Vagina (tissue), 2 donors: ENCODE measurements around the gene RMND5A. TPM values are rescaled to one million over a fixed set of nuclear protein-coding genes. Genes with fewer than 3 reads are reported as not detected.
"Not testable (repeated sequence)": the region's sequence is repeated elsewhere in the genome, so short reads cannot be mapped to it uniquely, and the experiment has no call there.

Experiments used
- DNase-seq, 2 donors: peaks; one replicate each; pipeline ENCODE4 v3.0.0-alpha.2; 2017; ENCODE audit errors: extremely low spot score in 2 of 2
- H3K27ac ChIP-seq: fragments of 200-600 bp; sonication (generic); one replicate; pipeline ENCODE4 v1.5.1; 2019
- H3K27me3 ChIP-seq: fragments of 200-600 bp; sonication (generic); one replicate; pipeline ENCODE4 v1.5.1; 2019
- H3K36me3 ChIP-seq, 2 donors: fragments of 200-600 bp; sonication (generic); one replicate each; pipeline ENCODE4 v1.5.1; 2017 to 2019
- H3K4me1 ChIP-seq: fragments of 200-600 bp; sonication (generic); one replicate; pipeline ENCODE4 v1.5.1; 2019
- H3K4me3 ChIP-seq, 2 donors: fragments of 200-600 bp; sonication (generic); 1 replicate in 1 of 2; 2 replicates in 1 of 2; pipeline ENCODE4 v1.5.1; 2016 to 2019
- H3K9me3 ChIP-seq: fragments of 200-600 bp; sonication (generic); one replicate; pipeline ENCODE4 v1.5.1; 2019
- POLR2A ChIP-seq, 2 donors: fragments of 450-650 bp; IDR thresholded peaks; one replicate each; pipeline ENCODE4 v1.6.1; 2017; ENCODE audit warnings: antibody characterized with exemption in 2 of 2, mild to moderate bottlenecking in 2 of 2, moderate library complexity in 2 of 2
- POLR2AphosphoS5 ChIP-seq, 2 donors: sonication (generic); formaldehyde crosslinking; IDR thresholded peaks; one replicate each; pipeline ENCODE4 v1.9.0; 2017; ENCODE audit warnings: antibody characterized with exemption in 2 of 2, mild to moderate bottlenecking in 2 of 2, low read depth in 1 of 2; ENCODE audit not compliant: insufficient read depth in 1 of 2
- intact Hi-C: fragments of 100-400 bp; cut with DNase I; formaldehyde crosslinking; loops from one replicate; pipeline ENCODE4 v1.15.1; 2023
- total RNA-seq: library from RNA; depleted of rRNA; stranded (reverse); fragments of >200 nt; gene quantifications from one replicate; pipeline ENCODE4 v1.2.3, GENCODE V29; 2016
- TF ChIP-seq, protein P1 (sequence below), 3 experiments: fragments of 450-650 bp in 2 of 3; fragments of 200-600 bp in 1 of 3; sonication (generic) in 1 of 3; IDR thresholded peaks; one replicate each; pipeline ENCODE4 v1.5.1; 2017 to 2019; ENCODE audit warnings: antibody characterized with exemption in 3 of 3, mild to moderate bottlenecking in 2 of 3, moderate library complexity in 2 of 3

RMND5A gene
- total RNA-seq, 1 donor from 2014 or later: 37.6 TPM

DNA sequence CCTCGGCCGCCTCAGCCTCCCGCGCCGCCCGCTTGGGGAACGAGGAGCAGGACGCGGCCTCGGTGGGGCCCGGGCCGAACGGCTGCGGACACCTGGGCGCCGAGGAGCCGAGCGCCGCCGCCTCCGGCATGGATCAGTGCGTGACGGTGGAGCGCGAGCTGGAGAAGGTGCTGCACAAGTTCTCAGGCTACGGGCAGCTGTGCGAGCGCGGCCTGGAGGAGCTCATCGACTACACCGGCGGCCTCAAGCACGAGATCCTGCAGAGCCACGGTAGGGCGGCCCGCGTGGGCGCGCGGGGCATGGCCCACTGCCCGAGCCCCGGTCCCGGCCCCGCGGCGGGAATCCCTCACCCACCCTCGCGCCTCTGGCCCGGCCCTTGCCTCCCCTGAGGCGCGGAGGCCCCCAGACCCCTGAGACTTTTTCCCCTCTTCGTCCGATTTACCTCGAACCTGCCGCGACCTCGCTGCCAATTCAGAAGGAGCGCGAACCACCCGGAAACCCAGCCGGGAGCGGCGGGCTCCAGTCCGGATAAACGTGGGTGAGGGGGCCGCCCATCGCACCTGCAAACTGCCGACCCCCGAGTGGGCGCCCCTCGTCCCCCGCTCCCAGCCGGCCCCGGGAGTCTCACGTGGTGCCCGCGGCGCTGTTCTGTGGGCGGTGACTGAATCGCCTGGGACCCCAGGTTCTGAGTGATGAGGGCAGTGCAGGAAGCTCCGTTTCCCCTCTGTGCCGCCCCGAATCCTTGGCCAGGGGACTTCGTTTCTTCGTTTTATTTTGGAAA is 639 bp downstream of the RMND5A start:
- intact Hi-C loops, DNase-seq: not testable (repeated sequence)
- peak overlapping the region; percentile 83 for H3K27ac ChIP-seq

DNA sequence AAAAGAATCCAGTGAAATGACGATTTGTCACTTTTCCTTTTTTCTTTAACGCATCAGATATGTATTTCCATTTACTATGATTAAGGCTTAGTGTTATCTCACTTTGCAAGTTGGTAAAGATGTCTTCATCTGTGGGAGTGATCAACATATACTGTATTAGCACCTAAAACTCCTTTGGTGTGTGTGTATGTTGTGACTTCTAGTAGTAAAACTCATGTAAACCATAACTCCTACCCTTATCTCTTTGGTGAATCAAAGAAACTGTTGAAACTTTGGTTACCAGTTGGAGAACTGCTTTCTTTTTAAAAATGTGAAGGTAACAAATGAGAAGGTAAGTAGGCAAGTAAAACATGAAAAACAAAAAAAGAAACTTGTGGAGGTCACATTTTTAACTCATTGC is 5.6 kb downstream of the RMND5A start:
- H3K36me3 ChIP-seq, H3K27me3 ChIP-seq, H3K9me3 ChIP-seq, intact Hi-C loops, H3K4me3 ChIP-seq, H3K4me1 ChIP-seq, H3K27ac ChIP-seq, DNase-seq: not testable (repeated sequence)

More for the DNA sequence above, 639 bp downstream of the RMND5A start:
- H3K4me3 ChIP-seq: peak overlapping the region; percentile 63 to 74
- not testable (repeated sequence) for H3K9me3 ChIP-seq, H3K4me1 ChIP-seq, H3K36me3 ChIP-seq, H3K27me3 ChIP-seq

DNA sequence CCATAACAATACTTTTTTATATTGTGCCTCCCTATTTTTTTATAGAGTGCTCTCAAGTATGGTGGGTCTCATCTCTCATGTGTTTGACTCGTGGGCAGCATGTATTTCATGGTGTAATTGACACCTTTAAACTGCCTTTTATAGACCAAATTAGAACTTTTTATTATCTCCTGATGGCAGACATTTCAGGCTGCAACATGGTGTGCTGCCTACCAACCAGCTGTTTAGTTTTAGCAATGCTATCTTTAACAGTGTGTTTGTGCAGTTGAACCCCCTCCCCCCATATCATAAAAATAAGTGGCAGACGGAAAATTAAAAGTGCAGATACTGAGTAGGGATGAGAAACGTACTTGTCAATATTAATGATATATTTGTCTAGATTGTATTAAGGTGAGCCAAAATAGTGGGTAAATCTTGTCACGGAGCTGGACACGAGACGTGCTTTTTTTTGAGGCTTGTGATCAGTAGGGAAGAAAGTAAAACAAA is 12.0 kb downstream of the RMND5A start:
- intact Hi-C loops, H3K9me3 ChIP-seq, DNase-seq: not testable (repeated sequence)

DNA sequence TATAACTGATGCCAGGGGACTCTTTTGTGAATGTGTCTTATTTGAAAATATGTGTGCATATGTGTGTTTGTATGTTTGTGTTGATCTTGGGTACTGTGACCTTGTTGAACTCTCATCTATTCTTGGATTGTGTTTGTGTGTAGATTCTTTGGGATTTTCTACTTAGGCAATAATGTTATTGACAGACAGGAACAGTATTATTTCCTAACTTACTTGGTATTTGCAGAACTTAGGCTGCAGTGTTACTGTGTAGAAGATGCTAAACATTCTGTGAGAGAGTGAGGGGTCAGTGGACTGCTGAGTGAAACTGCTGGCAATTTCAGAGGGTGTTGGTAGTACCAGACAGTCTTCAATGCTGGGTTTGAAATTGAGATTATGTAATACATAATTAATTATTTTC is 12.7 kb downstream of the RMND5A start:
- H3K4me1 ChIP-seq, H3K36me3 ChIP-seq, H3K4me3 ChIP-seq, H3K27me3 ChIP-seq, DNase-seq, intact Hi-C loops, H3K9me3 ChIP-seq, H3K27ac ChIP-seq: not testable (repeated sequence)

More for the DNA sequence above, 12.0 kb downstream of the RMND5A start:
- not testable (repeated sequence) for H3K36me3 ChIP-seq, H3K4me3 ChIP-seq, H3K27me3 ChIP-seq, H3K4me1 ChIP-seq, H3K27ac ChIP-seq

DNA sequence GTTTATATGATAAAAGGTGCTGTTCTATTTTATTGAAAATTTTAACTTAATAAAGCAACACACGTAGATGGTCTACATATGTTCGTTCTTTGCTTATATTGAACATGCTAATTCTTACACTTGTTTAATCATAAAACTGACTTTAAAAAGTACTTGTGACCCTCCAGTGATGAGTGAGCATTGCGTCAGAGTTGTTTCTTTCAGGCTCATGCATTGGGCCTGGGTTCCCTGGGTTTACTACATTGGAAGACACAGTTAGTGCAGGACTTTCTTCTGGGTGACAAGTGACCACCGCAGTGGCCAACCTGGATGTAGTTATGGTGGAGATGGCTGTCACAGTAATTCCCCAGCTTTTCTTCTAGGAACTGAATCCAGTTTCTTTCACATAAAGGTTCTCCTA is 13.4 kb downstream of the RMND5A start:
- intact Hi-C loops, DNase-seq, H3K4me3 ChIP-seq, H3K27ac ChIP-seq, H3K27me3 ChIP-seq, H3K9me3 ChIP-seq, H3K36me3 ChIP-seq, H3K4me1 ChIP-seq: not testable (repeated sequence)

DNA sequence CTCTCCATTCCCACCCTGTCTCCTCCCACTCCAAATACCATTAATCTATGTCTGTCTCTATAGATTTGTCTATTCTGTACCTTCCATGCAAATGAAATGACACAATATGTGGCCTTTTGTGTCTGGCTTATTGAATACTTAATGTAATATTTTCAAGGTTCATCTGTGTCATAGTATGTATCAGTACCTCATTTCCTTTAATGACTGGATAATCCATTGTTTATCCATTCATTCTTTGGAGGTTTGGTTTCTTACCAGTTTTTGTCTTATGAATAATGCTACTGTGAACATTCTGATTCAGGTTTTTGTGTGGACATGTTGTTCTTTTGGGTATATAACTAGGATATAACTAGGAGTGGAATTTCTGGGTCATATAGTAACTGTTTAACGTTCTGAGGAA is 14.8 kb downstream of the RMND5A start:
- H3K36me3 ChIP-seq, H3K9me3 ChIP-seq, H3K27me3 ChIP-seq, H3K4me1 ChIP-seq, H3K4me3 ChIP-seq, H3K27ac ChIP-seq, DNase-seq, intact Hi-C loops: not testable (repeated sequence)

DNA sequence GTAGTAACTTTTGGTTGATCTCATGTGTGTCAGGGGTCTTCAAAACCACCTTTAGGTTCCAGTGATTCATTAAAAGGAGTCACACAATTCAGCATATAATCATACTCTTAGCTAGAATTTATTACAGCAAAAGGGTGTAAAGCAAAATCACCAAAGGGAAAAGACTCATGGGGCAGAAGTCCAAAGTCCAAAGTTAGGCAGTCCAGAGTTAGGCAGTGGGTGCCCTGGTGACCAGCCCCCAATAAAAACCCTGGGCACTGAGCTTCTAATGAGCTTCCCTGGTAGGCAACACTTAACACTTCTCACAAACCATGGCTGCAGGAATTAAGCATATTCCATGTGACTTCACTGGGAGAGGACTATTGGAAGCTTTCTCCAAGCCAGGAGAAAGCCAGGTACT is 19.4 kb downstream of the RMND5A start:
- H3K27ac ChIP-seq, H3K36me3 ChIP-seq, H3K27me3 ChIP-seq, H3K9me3 ChIP-seq, DNase-seq, intact Hi-C loops, H3K4me3 ChIP-seq, H3K4me1 ChIP-seq: not testable (repeated sequence)

DNA sequence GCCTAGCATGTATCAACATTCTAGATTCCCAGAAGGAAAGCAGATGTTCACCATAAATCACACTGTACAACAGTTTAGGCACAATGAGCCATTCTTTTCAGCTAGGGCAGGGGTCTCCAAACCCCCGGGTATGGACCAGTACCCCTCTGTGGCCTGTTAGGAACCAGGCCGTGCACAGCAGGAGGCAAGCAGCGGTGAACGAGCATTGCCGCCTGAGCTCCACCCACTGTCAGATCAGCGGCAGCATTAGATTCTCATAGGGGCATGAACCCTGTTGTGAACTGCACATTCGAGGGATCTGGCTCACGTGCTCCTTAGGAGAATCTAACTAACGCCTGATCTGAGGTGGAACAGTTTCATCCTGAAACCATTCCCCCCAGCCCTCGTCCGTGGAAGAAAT is 19.8 kb downstream of the RMND5A start:
- DNase-seq, H3K27ac ChIP-seq, H3K9me3 ChIP-seq, H3K36me3 ChIP-seq, intact Hi-C loops, H3K4me3 ChIP-seq, H3K4me1 ChIP-seq, H3K27me3 ChIP-seq: not testable (repeated sequence)

DNA sequence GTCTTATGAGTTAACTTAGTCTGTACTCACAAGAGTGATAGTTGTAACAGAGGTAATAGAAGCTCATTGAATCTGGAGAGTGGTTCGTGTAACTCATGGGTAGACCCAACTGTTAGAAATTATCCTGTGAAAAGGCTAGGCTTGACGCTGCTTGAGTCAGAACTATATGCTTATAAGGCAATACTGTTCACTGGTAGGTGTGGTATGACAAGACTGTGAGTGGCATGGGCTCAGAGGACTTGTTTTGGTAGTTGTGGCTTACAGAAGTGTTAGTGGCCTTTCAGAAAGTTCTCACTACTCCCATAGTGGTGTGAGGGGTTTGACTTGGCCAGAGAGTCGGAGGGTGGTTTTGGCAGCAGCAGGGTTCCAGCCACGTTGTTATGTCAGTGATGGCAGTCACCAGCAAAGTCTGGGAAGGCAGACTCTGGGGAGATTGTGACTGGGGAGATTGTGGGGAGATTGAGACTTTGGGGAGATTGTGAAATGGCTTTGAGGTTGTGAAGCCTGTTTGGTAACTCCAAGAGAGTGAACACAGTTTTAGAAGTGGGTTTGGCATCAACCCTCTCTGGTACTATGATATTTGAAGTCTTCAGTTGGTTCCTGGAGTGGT is 21.9 kb downstream of the RMND5A start:
- DNase-seq, H3K9me3 ChIP-seq, H3K27ac ChIP-seq, intact Hi-C loops, H3K36me3 ChIP-seq, H3K27me3 ChIP-seq, H3K4me3 ChIP-seq: not testable (repeated sequence)
- H3K4me1 ChIP-seq: peaks cover 14% of the 10 kb centered on the region

DNA sequence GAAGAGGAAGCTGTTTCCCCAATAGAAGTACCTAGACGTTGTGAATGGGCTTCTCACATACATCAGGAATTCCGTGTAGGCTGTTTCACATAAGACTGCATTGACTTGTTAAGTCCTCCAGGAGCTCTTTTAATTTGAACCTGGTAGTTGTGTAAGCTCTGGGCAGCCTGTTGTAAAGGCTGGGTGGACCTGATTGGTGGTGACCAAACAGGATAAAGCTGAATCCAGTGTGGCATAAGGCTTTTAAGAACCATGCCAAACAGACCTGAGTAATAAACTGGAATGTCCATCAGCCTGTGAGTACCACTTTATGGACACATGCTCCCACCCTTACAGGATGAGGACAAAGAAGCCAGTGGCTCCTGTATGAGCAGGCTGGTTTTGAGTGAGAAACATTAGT is 24.1 kb downstream of the RMND5A start:
- Histone ChIP-seq H3K4me3 (no peak overlapping the region), H3K4me1 (peaks cover 19% of the 10 kb centered on the region), H3K9me3 (no peaks in the 10 kb centered on the region), H3K27ac (no peak overlapping the region), H3K36me3 (no peaks in the 10 kb centered on the region), H3K27me3 (no peaks in the 10 kb centered on the region)
- intact Hi-C loops: no loop called here
- TF ChIP-seq POLR2A (IDR thresholded peaks at IDR 0.05) (no peak), POLR2AphosphoS5 (IDR thresholded peaks at IDR 0.05; ENCODE audit: insufficient read depth in 1 of 2, low read depth in 1 of 2) (no peak)
- TF ChIP-seq, protein P1, sequence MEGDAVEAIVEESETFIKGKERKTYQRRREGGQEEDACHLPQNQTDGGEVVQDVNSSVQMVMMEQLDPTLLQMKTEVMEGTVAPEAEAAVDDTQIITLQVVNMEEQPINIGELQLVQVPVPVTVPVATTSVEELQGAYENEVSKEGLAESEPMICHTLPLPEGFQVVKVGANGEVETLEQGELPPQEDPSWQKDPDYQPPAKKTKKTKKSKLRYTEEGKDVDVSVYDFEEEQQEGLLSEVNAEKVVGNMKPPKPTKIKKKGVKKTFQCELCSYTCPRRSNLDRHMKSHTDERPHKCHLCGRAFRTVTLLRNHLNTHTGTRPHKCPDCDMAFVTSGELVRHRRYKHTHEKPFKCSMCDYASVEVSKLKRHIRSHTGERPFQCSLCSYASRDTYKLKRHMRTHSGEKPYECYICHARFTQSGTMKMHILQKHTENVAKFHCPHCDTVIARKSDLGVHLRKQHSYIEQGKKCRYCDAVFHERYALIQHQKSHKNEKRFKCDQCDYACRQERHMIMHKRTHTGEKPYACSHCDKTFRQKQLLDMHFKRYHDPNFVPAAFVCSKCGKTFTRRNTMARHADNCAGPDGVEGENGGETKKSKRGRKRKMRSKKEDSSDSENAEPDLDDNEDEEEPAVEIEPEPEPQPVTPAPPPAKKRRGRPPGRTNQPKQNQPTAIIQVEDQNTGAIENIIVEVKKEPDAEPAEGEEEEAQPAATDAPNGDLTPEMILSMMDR (IDR thresholded peaks at IDR 0.05): no peak
- no peak for DNase-seq
